GM18907 (cell line): ENCODE results near the gene TACC2.
"Not testable (repeated sequence)": the region's sequence is repeated elsewhere in the genome, so short reads cannot be mapped to it uniquely, and the experiment has no call there.

ENCODE experiments used
- ATAC-seq: cut with Tn5 transposase; IDR thresholded peaks from one replicate; pipeline ENCODE4 v1.9.1; 2021; ENCODE audit warnings: mild to moderate bottlenecking, moderate library complexity; ENCODE audit not compliant: unreplicated experiment

Gene TACC2

DNA sequence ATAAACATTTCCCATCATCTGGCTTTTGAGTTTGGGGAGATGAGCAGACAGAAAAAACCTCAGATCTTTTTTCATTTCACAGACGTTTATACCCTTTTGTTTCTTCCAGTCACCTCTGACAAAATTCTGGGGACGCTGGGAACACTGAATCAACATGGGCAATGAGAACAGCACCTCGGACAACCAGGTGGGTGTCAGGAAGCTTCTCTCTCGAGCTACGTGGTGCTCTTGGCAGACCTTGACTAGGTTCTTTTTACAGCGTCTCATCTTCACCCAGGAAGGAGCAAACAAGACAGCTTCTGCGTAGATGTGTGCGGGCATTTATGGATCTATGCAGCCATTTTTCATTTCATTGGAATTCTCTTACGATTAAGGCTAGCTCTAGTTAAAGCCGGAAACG is 32.9 kb downstream of the TACC2 start:
- no peak for ATAC-seq

GRCh38 chr10:122022276-122022675 is 33.3 kb downstream of the TACC2 start:
- no peak for ATAC-seq

- ATAC-seq: not testable (repeated sequence)
Measured at GRCh38 chr10:122023257-122023656, 34.3 kb downstream of the TACC2 start.

- no peak for ATAC-seq
Measured at GRCh38 chr10:122029499-122030199, 40.7 kb downstream of the TACC2 start.

GRCh38 chr10:122030200-122030552 is 41.2 kb downstream of the TACC2 start:
- ATAC-seq: no peak

DNA sequence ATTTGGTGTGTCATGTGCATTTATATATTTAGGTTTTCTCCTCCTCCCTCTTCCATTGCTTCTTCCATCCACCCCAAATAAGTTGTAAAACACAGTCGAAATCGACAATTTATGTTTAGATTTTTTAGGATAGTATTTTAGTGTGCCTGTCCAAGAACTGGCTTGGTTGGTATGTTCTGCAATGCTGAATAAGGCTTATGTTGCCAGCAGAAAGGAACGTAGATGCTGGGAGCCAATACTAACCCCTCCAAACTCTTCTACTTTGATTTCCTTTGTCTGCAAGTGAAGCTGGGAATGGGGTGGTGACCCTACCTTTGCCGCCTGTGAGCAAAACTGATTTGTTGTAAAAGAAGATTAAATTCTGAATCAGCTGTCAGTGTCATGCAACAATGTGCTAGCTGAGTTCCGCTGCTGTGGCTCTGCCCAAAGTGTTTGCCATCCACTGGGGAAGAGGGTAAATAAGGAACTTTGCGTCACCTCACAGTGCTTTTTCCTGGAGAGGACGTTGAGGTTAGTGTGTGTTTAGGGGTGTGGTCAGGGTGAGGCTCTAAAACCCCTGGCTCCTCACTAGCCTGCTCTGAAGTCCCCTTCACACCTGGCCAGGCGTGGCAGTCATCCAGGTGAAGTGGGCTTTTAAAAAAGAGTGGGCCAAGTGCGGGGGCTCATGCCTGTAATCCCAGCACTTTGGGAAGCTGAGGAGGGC is 44.4 kb downstream of the TACC2 start:
- ATAC-seq: no peak

DNA sequence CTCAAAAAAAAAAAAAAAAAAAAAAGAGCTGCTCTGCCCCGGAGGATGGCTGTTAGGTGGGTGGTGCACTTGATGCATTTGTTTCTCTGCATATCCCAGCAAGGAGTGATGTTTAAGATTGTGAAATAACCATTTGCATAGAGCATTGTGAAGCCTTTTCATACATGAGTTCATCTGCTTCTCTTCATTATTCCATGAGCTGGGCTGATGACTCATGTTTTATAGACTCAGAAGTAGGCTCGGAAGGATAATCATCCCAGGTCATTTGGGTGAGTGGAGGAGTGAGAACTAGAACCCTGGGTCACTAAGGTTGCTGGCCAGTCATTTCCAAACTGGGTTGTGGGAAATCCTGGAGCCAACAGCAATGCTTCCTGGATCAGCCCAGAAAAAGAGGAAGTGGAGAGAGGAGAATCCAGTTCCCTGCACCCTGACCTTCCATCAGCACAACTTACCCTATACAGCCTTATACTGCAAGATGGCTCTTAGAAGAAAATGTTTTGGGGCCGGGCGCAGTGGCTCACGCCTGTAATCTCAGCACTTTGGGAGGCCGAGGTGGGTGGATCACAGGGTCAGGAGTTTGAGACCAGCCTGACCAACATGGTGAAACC is 45.3 kb downstream of the TACC2 start:
- no peak for ATAC-seq

DNA sequence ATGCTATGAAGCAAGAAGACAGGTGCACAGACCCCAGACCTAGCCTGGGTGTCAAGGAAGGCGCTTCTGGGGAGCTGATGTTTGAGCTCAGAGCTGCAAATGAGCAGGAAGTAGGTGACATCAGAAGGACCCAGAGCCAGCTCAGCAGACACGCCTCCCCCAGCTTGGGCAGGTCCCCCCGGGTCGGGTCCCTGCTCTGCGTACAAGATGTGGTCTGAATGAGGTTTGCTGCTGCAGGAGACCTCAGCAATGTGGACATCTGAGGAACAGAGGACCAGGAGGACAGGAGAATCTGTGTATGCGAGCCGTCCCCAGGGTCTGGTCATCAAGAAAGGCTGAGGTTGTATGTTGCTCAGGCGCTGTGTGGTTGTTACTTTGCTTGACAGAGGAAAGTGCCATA is 51.8 kb downstream of the TACC2 start:
- ATAC-seq: no peak

GRCh38 chr10:122042836-122043235 is 53.9 kb downstream of the TACC2 start:
- ATAC-seq: no peak

DNA sequence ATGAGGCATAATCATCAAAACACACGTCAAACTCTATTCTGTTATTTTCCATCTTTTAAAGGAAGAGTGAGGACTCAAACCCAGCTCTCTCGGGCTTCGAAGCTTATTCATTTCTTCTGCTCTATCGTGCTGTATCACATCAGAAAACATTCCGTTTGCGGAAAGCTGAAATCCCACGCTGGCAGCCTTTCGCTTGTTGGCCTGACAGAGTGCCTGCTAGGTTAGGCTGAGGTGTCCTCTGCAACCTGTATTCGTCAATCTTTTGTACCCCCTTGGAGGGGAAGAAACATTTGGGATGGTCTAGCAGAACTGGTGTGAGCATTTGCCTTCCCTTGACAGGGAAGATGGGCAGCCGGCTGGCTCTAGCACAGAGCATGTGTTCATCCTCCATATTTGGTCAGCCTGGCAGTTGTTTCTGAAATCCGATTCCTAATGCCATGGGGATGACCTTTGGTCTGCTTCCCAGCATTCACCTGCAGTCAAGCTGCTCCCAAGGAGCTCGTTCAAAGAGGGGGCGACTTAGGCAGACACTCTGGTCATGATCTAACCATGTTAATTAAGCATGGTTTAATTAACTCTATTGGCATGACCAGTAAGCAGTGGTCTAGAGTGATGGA is 55.2 kb downstream of the TACC2 start:
- no peak for ATAC-seq

DNA sequence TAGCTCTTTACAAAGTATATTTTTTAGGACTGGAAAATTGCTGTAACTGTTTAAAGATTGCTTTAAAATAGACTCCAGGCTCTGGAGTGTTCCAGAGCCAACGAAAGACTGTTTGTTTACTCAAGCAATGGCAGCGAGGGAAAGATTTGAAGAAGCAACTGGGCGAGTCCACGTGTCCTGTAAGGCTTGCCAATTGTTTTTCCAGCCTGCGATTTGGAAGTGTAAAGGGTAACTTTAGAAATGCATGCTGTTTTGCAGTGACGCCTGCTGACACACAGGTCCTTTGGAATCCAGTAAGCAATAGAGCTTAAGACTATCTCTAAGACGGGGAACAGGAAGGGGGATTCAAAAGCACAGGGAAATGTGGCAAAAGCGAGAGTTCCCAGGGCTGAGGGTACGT is 55.8 kb downstream of the TACC2 start:
- no peak for ATAC-seq

DNA sequence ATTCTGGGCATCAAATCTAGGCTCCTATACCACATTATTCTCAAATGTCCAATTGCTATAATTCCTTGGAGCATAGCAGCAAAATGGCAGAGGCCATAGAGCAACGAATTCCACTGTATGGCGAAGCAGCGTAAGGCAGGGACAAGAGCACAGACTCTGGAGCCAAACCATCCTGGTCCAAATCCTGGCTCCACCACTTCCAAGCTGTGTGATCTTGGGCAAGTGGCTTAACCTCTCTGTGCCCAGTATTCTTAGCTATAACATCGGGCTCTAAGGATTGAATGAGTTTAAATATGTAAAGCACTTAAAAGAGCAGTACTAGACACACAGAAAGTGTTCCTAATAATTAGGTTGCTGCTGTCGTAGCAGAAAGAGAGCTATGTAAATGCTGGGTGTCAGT is 56.2 kb downstream of the TACC2 start:
- no peak for ATAC-seq

DNA sequence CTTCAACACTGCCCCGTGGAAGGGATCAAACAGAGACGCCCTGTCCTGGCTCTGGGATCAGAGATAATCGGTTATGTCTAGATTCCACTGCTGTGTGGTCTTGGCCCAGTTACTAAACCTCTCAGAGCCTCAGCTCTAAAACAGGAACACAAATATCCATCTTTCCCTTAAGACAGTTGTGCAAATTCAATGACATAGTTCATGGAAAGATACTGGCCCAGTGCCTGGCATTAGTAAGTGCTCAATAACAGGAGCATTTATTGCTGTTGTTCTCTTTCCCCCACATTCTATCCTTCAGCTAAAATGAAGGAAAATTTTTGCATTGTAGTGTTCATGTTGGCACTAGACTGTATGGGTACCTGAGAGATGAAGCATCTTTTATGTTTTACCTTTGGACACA is 58.6 kb downstream of the TACC2 start:
- no peak for ATAC-seq

- ATAC-seq: no peak
Measured at GRCh38 chr10:122049076-122049475, 60.1 kb downstream of the TACC2 start.

GRCh38 chr10:122050311-122050710 is 61.3 kb downstream of the TACC2 start:
- ATAC-seq: no peak

GRCh38 chr10:122050811-122051210 is 61.8 kb downstream of the TACC2 start:
- no peak for ATAC-seq

GRCh38 chr10:122051609-122052385 is 62.8 kb downstream of the TACC2 start:
- ATAC-seq: no peak

DNA sequence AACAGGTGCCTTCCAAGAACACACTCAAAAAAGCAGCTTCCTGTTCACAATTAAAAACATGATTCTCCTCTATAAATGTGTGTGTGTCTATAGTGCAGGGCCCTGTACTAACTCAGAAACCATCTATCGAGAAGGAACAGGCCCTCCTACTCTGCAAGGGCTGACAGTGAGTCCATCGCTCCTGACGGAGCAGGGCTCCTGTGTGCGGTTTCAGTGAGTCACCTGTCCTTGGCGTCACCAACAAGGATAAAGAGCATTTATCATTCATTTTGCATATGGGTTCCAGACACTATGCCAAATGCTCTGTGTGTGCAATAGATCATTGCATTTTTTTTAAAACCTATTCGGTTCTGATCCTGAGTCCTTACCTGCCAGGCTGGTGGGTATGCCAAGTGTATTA is 63.7 kb downstream of the TACC2 start:
- ATAC-seq: no peak

- ATAC-seq: no peak
Measured at GRCh38 chr10:122053314-122053713, 64.4 kb downstream of the TACC2 start.

- no peak for ATAC-seq
Measured at GRCh38 chr10:122054048-122055025, 65.4 kb downstream of the TACC2 start.
